Amniotic epithelial cell (primary cell): ENCODE data around the gene CHCHD4.
A peak's percentile ranks its signal among the peaks of the same experiment; 100 is the strongest.

Source experiments
- DNase-seq: peaks from one replicate; pipeline ENCODE4 v3.0.0-alpha.2; 2010; ENCODE audit warnings: low read depth

The CHCHD4 gene

DNA sequence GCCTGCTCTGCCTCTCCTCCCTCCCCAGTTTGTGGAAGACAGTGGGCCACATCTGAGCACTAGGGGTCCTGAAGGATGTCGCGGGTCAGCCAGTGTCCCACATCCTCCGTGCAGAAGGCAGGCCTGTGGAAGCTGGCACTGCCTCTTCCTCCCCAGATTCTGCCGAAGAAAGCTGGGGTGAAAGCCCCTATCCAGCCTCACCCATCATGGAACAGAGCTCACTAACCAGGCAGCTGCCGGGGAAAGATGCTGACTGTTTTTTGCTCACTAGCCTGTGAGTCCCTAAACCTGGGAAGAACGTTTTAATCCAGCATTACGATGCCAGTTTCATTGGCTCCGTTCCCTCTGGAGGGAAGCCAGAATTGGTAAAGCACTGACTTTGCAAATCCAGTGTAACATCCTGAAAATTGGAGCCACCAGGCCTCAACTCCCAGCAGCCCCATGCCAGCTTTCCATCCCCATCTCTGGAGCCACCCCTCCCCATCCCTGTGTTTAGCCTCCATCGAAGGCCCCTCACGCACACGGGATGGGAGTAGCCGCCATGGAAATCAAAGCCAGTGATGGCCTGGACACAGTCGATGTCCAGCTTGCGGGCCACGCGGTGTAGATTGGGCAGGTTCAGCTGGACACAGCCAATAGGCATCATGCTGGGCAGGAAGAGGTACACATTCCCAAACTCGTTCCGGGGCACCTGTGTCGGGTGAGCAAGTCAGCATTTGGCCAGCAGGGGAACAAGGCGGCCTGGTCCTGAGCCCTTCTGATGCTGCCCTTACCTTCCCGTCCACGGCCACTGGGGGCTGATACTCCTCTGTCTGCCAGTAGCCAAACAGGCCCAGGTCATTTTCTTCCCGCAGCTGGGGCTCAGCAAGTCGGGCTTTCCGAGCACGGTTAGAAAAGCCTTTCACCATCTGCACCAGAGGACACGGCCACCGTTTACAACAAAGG lies 23.6 kb upstream of the CHCHD4 start:
- DNase-seq: no peak

- no peak for DNase-seq
Observed at GRCh38 chr3:14147617-14148016, 22.9 kb upstream of the CHCHD4 start.

GRCh38 chr3:14147066-14147435 lies 22.4 kb upstream of the CHCHD4 start:
- DNase-seq: no peak

GRCh38 chr3:14146381-14147065 lies 21.9 kb upstream of the CHCHD4 start:
- no peak for DNase-seq

DNA sequence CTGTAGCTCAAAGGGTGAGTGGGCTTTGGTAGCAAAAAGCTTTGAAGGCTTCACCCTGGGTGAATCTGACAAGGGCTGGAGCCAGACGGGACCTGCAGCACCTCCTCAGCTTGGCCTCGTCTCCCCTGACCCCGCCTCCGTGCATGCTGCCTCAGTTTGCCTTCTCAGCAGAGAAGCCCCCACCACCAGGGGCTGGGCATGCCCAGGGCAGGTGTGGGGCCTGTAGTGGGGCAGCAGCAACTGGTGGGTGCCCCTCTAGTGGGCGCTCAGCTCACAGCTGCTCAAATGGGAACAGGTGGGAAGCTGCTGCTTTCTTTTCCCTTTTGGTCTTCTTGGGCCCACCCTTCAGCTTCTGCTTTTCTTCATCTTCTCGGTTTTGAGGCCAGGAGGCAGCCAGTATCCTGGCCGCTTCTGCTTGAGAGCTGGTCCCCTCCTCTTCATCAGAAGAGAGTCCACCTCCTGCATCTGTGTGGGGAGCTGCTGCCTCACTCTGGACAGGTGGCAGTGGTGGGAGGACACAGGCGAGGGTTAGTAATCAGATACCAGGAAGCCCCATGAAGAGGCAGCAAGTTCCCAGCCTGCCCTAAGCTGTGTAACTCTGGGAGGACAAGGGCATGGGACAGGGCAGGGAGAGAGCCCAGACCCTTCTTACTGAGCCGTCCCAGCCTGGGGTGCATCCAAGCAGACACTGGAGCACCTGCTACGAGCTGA lies 21.2 kb upstream of the CHCHD4 start:
- DNase-seq: no peak

GRCh38 chr3:14145236-14145635 lies 20.6 kb upstream of the CHCHD4 start:
- DNase-seq: peak; percentile 62

GRCh38 chr3:14144423-14145075 lies 19.9 kb upstream of the CHCHD4 start:
- peak; percentile 99 for DNase-seq

GRCh38 chr3:14143271-14144225 lies 18.9 kb upstream of the CHCHD4 start:
- peak; percentile 96 for DNase-seq

- DNase-seq: no peak
Observed at GRCh38 chr3:14142567-14143270, 18.0 kb upstream of the CHCHD4 start.

DNA sequence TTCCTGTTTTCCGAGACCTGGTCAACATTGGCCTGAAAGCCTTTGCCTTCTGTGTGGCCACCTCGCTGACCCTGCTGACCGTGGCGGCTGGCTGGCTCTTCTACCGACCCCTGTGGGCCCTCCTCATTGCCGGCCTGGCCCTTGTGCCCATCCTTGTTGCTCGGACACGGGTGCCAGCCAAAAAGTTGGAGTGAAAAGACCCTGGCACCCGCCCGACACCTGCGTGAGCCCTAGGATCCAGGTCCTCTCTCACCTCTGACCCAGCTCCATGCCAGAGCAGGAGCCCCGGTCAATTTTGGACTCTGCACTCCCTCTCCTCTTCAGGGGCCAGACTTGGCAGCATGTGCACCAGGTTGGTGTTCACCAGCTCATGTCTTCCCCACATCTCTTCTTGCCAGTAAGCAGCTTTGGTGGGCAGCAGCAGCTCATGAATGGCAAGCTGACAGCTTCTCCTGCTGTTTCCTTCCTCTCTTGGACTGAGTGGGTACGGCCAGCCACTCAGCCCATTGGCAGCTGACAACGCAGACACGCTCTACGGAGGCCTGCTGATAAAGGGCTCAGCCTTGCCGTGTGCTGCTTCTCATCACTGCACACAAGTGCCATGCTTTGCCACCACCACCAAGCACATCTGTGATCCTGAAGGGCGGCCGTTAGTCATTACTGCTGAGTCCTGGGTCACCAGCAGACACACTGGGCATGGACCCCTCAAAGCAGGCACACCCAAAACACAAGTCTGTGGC lies 17.1 kb upstream of the CHCHD4 start:
- peak; percentile 25 for DNase-seq

DNA sequence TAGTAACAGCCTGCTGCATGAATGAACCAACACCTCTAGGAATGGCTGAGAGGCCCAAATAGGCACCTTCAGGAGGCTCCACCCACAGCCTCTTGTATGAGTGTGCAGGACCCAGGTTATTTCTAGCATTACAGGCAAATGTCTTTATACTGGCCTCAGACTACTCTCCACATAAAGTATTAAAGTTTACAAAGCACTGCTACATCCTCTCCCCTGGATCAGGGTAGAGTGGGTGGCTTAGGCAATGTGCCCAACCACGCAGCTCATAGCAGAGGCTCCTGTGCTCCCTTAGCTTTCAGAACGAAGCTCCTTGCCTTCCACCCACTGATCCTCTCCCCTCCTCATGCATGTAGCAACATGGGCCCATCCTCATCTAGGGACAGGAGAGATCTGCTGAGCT lies 16.5 kb upstream of the CHCHD4 start:
- no peak for DNase-seq

DNA sequence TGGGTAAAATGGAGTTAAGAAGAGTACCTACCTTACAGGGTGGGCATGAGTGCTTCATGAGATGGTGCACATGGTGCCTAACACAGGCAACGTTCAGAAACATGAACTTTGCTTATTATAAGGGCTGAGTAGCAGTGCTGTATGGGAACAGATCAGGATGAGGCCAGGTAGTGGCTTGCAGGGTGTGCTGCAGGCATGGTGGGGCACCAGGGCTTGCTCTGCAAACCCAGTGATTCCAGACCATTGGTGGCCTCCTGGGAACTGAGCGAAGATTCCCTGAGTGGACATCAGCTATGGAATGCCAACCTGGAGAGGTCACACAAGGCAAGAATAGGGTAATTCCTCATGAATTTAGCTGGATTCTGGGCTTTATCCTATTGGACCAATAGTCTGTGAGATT lies 16.0 kb upstream of the CHCHD4 start:
- no peak for DNase-seq

- no peak for DNase-seq
Observed at GRCh38 chr3:14139771-14140170, 15.1 kb upstream of the CHCHD4 start.

DNA sequence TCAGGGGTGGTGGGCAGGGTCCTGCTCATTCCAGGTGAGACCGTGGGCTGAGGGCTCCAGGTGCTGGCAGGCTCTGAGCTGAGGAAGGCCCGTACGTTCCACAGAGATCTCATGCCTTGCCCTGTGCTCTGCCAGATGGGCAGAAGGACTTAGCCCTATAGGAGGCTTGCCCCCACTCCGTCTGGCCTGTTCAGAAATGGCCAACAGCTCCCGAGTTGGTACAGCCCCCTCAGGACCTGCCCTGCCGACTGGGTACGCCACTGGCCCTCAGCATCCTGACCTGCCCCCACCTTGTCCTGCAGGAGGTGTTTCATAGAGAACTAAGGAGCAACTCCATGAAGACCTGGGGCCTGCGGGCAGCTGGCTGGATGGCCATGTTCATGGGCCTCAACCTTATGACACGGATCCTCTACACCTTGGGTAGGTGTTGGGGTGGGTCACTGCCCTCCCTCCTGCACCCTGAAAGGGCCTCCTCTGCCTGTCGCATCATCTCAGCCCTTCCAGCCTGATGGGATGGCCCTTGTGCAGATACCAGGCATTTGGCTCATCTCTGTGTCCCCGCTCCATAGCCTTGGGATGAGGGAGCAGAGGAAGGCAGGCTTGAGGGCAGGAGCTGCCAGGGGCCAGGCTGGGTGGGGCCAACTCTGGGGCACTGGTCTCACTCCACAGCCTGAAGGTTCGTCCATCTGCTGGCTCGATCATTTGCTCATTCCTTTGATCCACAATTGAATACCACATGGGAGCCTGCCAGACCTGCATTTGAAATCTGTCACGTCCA lies 14.4 kb upstream of the CHCHD4 start:
- DNase-seq: no peak

GRCh38 chr3:14138109-14138877 lies 13.6 kb upstream of the CHCHD4 start:
- no peak for DNase-seq

- no peak for DNase-seq
Observed at GRCh38 chr3:14137445-14137844, 12.8 kb upstream of the CHCHD4 start.

GRCh38 chr3:14137004-14137403 lies 12.3 kb upstream of the CHCHD4 start:
- no peak for DNase-seq

DNA sequence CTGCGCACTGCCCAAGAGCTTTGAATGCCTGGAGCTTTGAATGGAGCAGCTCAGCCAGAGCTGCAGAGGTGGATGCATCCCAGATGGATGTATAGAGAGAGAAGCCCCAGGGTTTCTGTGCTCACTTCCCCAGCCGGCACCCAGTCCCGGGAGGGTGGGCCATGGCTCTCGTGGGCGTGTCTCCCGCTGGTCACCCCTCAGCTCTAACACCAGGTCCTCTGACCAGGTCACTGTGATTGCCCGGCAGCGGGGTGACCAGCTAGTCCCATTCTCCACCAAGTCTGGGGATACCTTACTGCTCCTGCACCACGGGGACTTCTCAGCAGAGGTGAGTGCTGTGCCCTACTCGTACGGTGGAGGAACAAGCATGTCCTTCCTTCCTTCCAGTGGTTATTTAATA lies 10.9 kb upstream of the CHCHD4 start:
- DNase-seq: no peak
